Small intestine (tissue), 7 donors: Measurements from ENCODE around the gene ATXN2. TPM values are rescaled to one million over a fixed set of nuclear protein-coding genes. Genes with fewer than 3 reads are reported as not detected.

ENCODE experiments used
- DNase-seq, 2 donors: peaks; one replicate each; pipeline versions ENCODE4 v3.0.0 to v3.0.0-alpha.2; 2013
- FAIRE-seq: peaks from 2 replicates; lab custom pipeline; 2012; peaks lifted over from hg19 to GRCh38; lab: Jason Lieb, UNC
- H3K27ac ChIP-seq, 3 donors: one replicate each; pipeline ENCODE4 v1.5.1; 2013; ENCODE audit warnings: low read length in 2 of 3, mild to moderate bottlenecking in 2 of 3, control low read depth in 1 of 3, inconsistent platforms in 1 of 3, low read depth in 1 of 3, moderate library complexity in 1 of 3
- H3K27me3 ChIP-seq, 3 donors: one replicate each; pipeline ENCODE4 v1.6.1; 2013; ENCODE audit warnings: low read length in 3 of 3, inconsistent platforms in 1 of 3; ENCODE audit not compliant: control insufficient read depth in 3 of 3, insufficient read depth in 3 of 3
- H3K36me3 ChIP-seq, 3 donors: one replicate each; pipeline ENCODE4 v1.6.1; 2013; ENCODE audit warnings: low read length in 3 of 3, inconsistent platforms in 1 of 3, low read depth in 1 of 3, mild to moderate bottlenecking in 1 of 3, moderate library complexity in 1 of 3; ENCODE audit not compliant: control insufficient read depth in 3 of 3, insufficient read depth in 2 of 3
- H3K4me1 ChIP-seq, 3 donors: one replicate each; pipeline ENCODE4 v1.6.1; 2013; ENCODE audit warnings: low read length in 2 of 3, inconsistent platforms in 1 of 3, low read depth in 1 of 3, mild to moderate bottlenecking in 1 of 3, moderate library complexity in 1 of 3; ENCODE audit not compliant: control insufficient read depth in 3 of 3, insufficient read depth in 2 of 3
- H3K4me3 ChIP-seq, 3 donors: one replicate each; pipeline ENCODE4 v1.5.1; 2013; ENCODE audit warnings: low read length in 3 of 3, control low read depth in 1 of 3, inconsistent platforms in 1 of 3, low read depth in 1 of 3, mild to moderate bottlenecking in 1 of 3, moderate library complexity in 1 of 3
- H3K9me3 ChIP-seq, 2 donors: one replicate each; pipeline ENCODE4 v1.6.1; 2013; ENCODE audit warnings: low read depth in 1 of 2, low read length in 1 of 2; ENCODE audit not compliant: control insufficient read depth in 2 of 2, insufficient read depth in 1 of 2
- WGBS, 3 donors: extraction: QIAGEN DNeasy Blood & Tissue Kit; methylation state at CpG; one replicate each; pipeline ENCODE4 v1.1.7; 2013; 5-methylcytosine and 5-hydroxymethylcytosine counted together
- polyA plus RNA-seq, 4 donors: library from polyadenylated mRNA; stranded (reverse) in 3 of 4; unstranded in 1 of 4; fragments of 200-250 nt in 3 of 4; fragments of 120-200 nt in 1 of 4; gene quantifications; one replicate each; pipeline versions ENCODE4 v1.2.1 to v1.2.3, GENCODE V29; 2013
- donor health status: healthy with polysubstance abuse.
- donor health status: control.
- donor health status: control.
- donor health status: Bipolar disorder and iron deficiency.
- donor health status: healthy.

Gene ATXN2
- polyA plus RNA-seq, 4 donors = 8.6 to 41.9 (median 14.7) TPM

DNA sequence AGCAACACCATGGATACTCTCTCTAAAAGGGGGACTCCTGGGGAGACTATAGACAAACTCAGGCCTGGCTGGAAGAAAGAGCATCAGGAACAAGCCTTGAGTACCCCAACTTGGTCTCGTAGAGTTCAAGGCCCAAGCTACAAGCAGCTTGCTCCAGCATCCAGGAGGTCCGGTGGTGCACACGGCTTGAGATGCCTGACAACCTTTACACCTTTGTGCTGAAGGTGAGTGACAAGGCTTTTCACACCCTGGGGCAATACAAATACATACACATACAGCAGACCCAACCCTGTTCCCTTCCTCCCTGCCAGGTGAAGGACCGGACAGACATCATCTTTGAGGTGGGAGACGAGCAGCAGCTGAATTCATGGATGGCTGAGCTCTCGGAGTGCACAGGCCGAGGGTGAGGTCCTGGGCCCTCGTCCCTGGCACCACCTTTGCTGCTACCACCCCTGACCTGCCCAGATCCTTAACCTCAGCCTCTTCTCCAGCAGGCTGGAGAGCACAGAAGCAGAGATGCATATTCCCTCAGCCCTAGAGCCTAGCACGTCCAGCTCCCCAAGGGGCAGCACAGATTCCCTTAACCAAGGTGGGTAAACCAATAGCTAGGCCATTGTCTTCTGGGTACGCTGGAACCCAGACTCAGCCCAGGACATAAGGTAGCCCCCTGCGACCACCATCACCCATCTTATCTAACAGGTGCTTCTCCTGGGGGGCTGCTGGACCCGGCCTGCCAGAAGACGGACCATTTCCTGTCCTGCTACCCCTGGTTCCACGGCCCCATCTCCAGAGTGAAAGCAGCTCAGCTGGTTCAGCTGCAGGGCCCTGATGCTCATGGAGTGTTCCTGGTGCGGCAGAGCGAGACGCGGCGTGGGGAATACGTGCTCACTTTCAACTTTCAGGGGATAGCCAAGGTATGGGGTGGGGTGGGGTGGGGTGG lies 152.2 kb downstream of the ATXN2 start:
- Histone ChIP-seq H3K4me3 (no peak overlapping the region), H3K9me3 (no peaks in the 10 kb centered on the region), H3K36me3 (peaks cover 4 to 87% (median 7%) of the 10 kb centered on the region in 3 donors), H3K27ac (peak overlapping the region in 2 of 3 donors; percentile 30 to 75), H3K4me1 (peaks cover 0 to 16% (median 4%) of the 10 kb centered on the region in 3 donors), H3K27me3 (no peaks in the 10 kb centered on the region)
- no peak for DNase-seq
- 83 to 91% (median 89%) methylated on average over 20 of the region's 20 CpGs for WGBS, 3 donors
- no peak for FAIRE-seq

DNA sequence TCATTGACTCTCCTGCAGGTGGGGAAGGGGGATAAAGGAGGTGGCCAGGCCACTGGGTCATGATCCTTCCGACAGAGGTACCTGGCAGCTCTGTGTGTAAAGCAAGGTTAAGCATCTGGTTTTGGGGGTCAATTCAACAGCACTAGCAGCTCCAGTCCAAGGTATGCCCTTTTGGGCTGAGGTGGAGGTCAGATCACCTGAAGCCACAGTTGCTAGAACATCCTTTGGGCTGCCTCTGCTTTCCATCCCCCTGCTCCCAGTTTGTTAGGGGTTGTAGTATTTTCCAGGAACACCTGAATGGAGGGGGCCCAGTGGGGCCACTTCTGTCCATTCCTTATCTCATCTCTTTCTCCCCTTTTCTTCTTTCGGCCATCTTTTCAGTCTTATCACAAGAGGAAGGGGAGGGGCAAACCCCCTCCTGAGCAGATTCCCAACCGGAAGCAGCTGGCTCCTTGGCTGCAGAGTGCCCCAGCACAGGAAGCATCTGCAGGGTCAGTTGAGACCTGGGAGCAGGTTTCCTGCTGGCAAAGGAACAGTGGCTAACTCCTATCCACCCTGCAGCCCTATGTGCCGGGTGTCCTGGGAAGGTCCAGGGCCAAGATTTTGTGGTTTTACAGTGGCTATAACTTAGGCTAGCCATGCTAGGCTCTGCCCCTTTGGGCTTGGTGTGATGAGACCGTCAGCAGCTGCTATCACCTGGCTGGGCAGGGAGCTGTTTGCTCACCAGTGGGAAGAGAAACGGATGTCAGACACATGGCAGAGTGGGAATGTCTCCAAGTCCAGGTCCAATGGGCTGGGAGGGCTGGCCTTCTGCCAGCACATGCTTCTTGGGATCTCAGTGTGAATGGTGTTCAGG lies 153.2 kb downstream of the ATXN2 start:
- WGBS, 3 donors = 38 to 42% (median 39%) methylated on average over 5 to 6 of the region's 6 CpGs
- peaks cover 4 to 94% (median 7%) of the 10 kb centered on the region in 3 donors for H3K36me3 ChIP-seq
- peaks cover 0 to 16% (median 4%) of the 10 kb centered on the region in 3 donors for H3K4me1 ChIP-seq
- no peak for FAIRE-seq
- DNase-seq = peak in 1 of 2 donors; percentile 37
- H3K4me3 ChIP-seq = no peak overlapping the region
- H3K27ac ChIP-seq = peak overlapping the region; percentile 34 to 75 (median 63)
- H3K9me3 ChIP-seq = no peaks in the 10 kb centered on the region
- H3K27me3 ChIP-seq = no peaks in the 10 kb centered on the region

DNA sequence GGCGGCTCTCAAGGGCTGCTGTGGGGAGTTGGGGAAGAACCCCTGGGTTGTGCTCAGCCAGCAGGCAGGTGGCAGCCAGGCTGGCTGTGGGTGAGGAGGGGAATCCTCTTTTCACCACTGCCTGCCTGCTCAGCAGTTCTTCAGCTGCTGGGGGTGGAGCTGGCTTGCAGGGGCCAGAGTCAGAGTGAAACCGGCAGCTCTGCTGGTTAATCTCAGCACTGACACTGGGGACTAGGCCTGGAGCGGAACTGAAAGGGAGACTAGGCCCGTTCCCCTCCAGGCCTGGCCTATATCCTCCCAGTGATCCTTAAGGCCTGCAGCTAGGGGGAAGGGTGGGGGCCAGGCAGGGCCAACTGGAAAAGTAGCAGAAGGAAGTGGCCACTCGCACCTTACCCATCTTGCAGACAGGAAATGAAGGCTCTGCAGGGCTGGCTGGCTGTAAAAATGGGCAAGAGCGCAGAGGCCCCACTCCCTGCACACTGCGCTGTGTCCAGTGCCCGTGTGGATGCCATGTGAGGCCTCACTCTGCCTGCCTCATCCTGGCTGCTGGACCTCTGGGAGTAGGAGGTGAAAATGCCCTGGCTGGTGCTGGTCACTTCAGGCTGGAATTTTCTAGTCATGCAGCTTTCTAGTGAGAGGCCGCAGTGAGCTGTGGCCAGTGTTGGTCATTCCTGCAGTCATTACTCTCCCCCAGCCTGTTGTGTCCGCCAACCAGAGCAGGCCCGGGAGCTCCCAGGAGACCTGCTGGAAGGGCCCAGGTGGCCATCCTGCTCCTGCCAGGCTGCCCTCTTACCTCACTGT lies 154.0 kb downstream of the ATXN2 start:
- H3K36me3 ChIP-seq = peaks cover 4 to 95% (median 7%) of the 10 kb centered on the region in 3 donors
- peaks cover 0 to 16% (median 4%) of the 10 kb centered on the region in 3 donors for H3K4me1 ChIP-seq
- no peak overlapping the region for H3K4me3 ChIP-seq
- H3K27ac ChIP-seq = peak overlapping the region; percentile 49 to 75 (median 63)
- H3K9me3 ChIP-seq = no peaks in the 10 kb centered on the region
- DNase-seq (peak; percentile 40 to 51), FAIRE-seq (no peak)
- no peaks in the 10 kb centered on the region for H3K27me3 ChIP-seq
- WGBS, 3 donors = 56 to 81% (median 58%) methylated on average over 11 of the region's 11 CpGs

DNA sequence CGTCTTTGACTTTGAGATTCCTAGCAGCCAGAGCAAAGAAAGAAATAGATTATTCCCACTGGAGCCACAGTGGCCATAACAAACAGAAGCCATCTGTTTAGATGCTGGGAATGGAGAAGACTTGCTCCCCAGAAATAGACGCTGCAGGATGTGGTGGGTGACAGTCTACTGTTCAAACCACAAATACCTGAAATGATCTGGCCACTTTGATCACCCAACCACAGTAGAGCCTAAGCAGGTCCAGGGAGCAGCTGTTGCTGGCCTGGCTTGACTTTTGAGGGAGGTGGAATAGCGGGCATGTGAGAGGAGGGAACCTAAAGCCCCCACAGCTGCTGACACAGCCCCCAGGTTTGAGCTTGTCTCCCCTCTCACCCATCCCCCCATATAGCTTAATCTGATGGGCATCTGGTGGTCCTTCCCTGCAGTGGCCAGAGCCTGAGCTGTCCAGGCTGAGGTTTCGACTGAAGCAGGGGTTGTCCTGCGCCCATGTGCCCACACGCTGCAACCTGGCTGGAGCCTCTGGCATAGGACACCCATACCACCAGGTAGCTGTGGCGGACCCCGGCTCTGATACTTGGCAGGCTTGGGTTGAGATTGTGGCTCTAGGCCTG lies 154.7 kb downstream of the ATXN2 start:
- peak overlapping the region; percentile 49 to 75 (median 53) for H3K27ac ChIP-seq
- 71 to 89% (median 73%) methylated on average over 8 of the region's 8 CpGs for WGBS, 3 donors
- peaks cover 4 to 96% (median 7%) of the 10 kb centered on the region in 3 donors for H3K36me3 ChIP-seq
- H3K27me3 ChIP-seq = no peaks in the 10 kb centered on the region
- no peak for FAIRE-seq
- no peak overlapping the region for H3K4me3 ChIP-seq
- H3K4me1 ChIP-seq = peaks cover 0 to 16% (median 4%) of the 10 kb centered on the region in 3 donors
- DNase-seq = no peak
- no peaks in the 10 kb centered on the region for H3K9me3 ChIP-seq

DNA sequence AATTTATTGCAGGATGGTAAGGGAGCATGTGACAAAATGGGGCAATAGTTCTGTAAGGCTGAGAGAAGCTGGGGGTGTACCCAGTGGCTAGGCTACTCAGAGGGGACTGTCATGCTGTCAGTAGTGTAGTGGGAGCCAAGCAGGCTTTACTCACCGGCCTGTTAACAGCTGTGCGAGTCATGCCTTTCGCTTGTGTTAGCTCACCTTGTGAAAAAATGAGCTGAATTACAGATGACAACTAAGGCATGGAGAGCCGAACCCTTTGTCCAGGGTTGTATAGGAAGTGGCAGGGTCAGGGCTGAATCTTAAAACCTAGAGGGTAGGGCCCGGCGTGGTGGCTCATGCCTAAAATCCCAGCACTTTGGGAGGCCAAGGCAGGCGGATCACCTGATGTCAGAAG lies 155.5 kb downstream of the ATXN2 start:
- Histone ChIP-seq H3K4me3 (no peak overlapping the region), H3K27ac (peak overlapping the region in 1 of 3 donors; percentile 39), H3K36me3 (peaks cover 4 to 90% (median 4%) of the 10 kb centered on the region in 3 donors), H3K27me3 (no peaks in the 10 kb centered on the region), H3K9me3 (no peaks in the 10 kb centered on the region), H3K4me1 (peaks cover 0 to 16% (median 4%) of the 10 kb centered on the region in 3 donors)
- DNase-seq (no peak), FAIRE-seq (no peak)
- WGBS, 3 donors = 81 to 85% (median 85%) methylated on average over 7 of the region's 7 CpGs

DNA sequence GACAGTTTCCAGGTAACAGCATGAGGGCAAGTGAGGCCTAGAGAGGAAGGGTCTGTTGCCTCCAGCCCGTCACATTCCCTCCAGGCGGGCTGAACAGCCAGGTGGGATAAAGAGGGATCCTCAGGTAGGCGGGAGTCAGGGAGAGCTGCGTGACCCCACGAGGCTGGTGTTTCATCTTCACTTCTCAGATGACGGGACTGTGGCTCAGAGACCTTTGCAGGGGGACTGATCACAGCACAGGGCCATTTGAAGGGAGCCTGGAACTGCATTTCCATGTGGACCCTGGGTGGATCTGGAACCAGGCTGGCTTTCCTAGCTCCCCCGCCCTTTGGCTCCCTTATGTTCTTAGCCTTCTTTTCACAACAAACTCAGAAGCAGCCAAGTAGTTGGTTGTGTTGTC lies 156.0 kb downstream of the ATXN2 start:
- peaks cover 1 to 85% (median 2%) of the 10 kb centered on the region in 3 donors for H3K36me3 ChIP-seq
- FAIRE-seq = no peak
- H3K27me3 ChIP-seq = no peaks in the 10 kb centered on the region
- no peaks in the 10 kb centered on the region for H3K9me3 ChIP-seq
- H3K4me1 ChIP-seq = peaks cover 0 to 16% (median 4%) of the 10 kb centered on the region in 3 donors
- no peak overlapping the region for H3K4me3 ChIP-seq
- DNase-seq = no peak
- 88 to 98% (median 94%) methylated on average over 7 of the region's 7 CpGs for WGBS, 3 donors
- peak overlapping the region in 1 of 3 donors; percentile 1 for H3K27ac ChIP-seq

DNA sequence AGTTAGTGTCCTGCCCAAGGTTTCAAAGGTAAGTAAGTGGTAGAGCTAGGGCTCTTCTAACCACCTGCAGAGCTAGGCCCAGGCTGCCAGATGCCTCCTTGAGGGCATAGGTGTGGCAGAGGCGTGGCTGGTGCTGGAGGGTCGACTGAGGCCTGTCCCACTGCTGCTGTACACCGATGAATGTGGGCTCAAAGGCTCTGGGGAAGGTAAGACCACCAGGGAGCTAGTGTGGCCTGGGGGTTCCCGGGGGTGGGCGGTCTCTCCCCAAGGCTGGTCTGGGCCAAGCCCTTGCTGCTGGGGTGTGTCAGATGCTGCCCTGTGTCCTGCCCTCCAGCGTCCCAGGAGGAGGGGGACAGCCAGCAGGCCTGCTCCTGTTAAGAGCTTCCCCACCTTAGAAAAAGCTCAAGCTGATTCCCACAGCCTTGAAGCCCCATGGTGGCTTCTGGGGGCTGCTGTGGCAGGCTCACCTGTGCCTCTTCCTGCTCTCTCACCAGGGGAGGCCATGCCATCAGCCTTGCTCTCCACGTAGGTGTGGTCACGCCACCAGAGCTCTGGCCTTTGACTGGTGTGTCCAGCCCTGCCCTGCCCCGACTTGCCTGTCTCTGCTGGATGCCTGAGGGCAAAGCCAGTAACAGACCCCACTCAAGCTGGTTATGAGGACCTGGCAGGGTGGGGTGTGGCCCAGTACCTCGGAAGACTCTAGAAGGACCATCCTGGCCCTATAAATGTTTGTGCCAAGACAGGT lies 156.6 kb downstream of the ATXN2 start:
- Histone ChIP-seq H3K4me3 (no peak overlapping the region), H3K27me3 (no peaks in the 10 kb centered on the region), H3K4me1 (peaks cover 0 to 16% (median 4%) of the 10 kb centered on the region in 3 donors), H3K27ac (peak overlapping the region in 2 of 3 donors; percentile 12 to 32), H3K9me3 (no peaks in the 10 kb centered on the region), H3K36me3 (peaks cover 0 to 79% (median 2%) of the 10 kb centered on the region in 3 donors)
- DNase-seq (no peak), FAIRE-seq (no peak)
- WGBS, 3 donors = 67 to 79% (median 79%) methylated on average over 10 of the region's 10 CpGs
